PC-3 (cell line): ENCODE data around the gene TACC2. TPM values are rescaled to one million over a fixed set of nuclear protein-coding genes. Genes with fewer than 3 reads are reported as not detected.
A peak's percentile ranks its signal among the peaks of the same experiment; 100 is the strongest.

Experiments
- ATAC-seq: fragments of 200-7000 bp; cut with Tn5 transposase; 2 replicates; pipeline ENCODE4 v1.9.1; 2020; ENCODE audit warnings: mild to moderate bottlenecking, moderate library complexity
- BruUV-seq: library from RNA; stranded (reverse); fragments of 400-500 nt; replicated peaks from 2 replicates; lab custom pipeline; 2021; lab: Mats Ljungman, UMichigan
- CTCF ChIA-PET: fragments of 300-600 bp; sonication (Branson Sonifier 250); formaldehyde crosslinking; loops from one replicate; lab custom pipeline; 2022; ENCODE audit warnings: antibody characterized with exemption; lab: Charles Lee
- POLR2A ChIA-PET: fragments of 300-600 bp; sonication (Branson Sonifier 250); formaldehyde crosslinking; loops from one replicate; lab custom pipeline; 2022; ENCODE audit warnings: antibody characterized with exemption; ENCODE audit not compliant: unreplicated experiment; lab: Charles Lee
- DNase-seq: peaks from one replicate; pipeline ENCODE4 v3.0.0-alpha.2; 2015
- H2AFZ ChIP-seq: fragments of 300-600 bp; sonication (generic); 2 replicates; pipeline ENCODE4 v1.6.0; 2016; ENCODE audit warnings: antibody characterized with exemption, low read length
- H3F3A ChIP-seq: fragments of 300-600 bp; sonication (generic); one replicate; pipeline ENCODE4 v1.6.0; 2017; ENCODE audit warnings: antibody characterized with exemption, low read length, control low read depth, mild to moderate bottlenecking; ENCODE audit not compliant: unreplicated experiment
- H3K27ac ChIP-seq: fragments of 300-600 bp; sonication (generic); 2 replicates; pipeline ENCODE4 v1.5.1; 2016; ENCODE audit warnings: mild to moderate bottlenecking, low read length
- H3K27me3 ChIP-seq: fragments of 300-600 bp; sonication (generic); 2 replicates; pipeline ENCODE4 v1.6.1; 2016; ENCODE audit warnings: low read length, mixed read lengths
- H3K36me3 ChIP-seq: fragments of 300-600 bp; sonication (generic); 2 replicates; pipeline ENCODE4 v1.6.1; 2016; ENCODE audit warnings: low read depth, mixed run types, low read length, mixed read lengths
- H3K4me1 ChIP-seq: fragments of 300-600 bp; sonication (generic); 2 replicates; pipeline ENCODE4 v1.5.1; 2016; ENCODE audit warnings: low read length; ENCODE audit not compliant: insufficient read depth
- H3K4me2 ChIP-seq: fragments of 300-600 bp; sonication (generic); 2 replicates; pipeline ENCODE4 v1.6.0; 2016; ENCODE audit warnings: low read length
- H3K4me3 ChIP-seq: fragments of 300-600 bp; sonication (generic); 2 replicates; pipeline ENCODE4 v1.5.1; 2016; ENCODE audit warnings: mild to moderate bottlenecking, low read length, mixed read lengths
- H3K79me2 ChIP-seq: fragments of 300-600 bp; sonication (generic); 2 replicates; pipeline ENCODE4 v1.6.1; 2017; ENCODE audit warnings: low read length, mixed read lengths
- H3K9ac ChIP-seq: fragments of 300-600 bp; sonication (generic); 2 replicates; pipeline ENCODE4 v1.6.0; 2016; ENCODE audit warnings: mild to moderate bottlenecking, low read length
- H3K9me2 ChIP-seq: fragments of 300-600 bp; sonication (generic); replicated peaks from 2 replicates; pipeline ENCODE4 v1.6.1; 2016; ENCODE audit warnings: mixed run types, low read length, mixed read lengths
- H3K9me3 ChIP-seq: fragments of 300-600 bp; sonication (generic); 2 replicates; pipeline ENCODE4 v1.6.1; 2016; ENCODE audit warnings: low read length, mixed read lengths
- H4K20me1 ChIP-seq: fragments of 300-600 bp; sonication (generic); 2 replicates; pipeline ENCODE4 v1.6.1; 2016; ENCODE audit warnings: low read length, mixed read lengths
- CTCF ChIP-seq: fragments of 300-600 bp; sonication (generic); conservative IDR thresholded peaks from 2 replicates; pipeline ENCODE4 v1.5.1; 2017; ENCODE audit warnings: antibody characterized with exemption, low read depth, mild to moderate bottlenecking, low read length
- EZH2 ChIP-seq: fragments of 300-600 bp; sonication (generic); IDR thresholded peaks from one replicate; pipeline ENCODE4 v1.6.1; 2017; ENCODE audit warnings: antibody characterized with exemption, mild to moderate bottlenecking, low read length; ENCODE audit not compliant: unreplicated experiment
- EZH2phosphoT487 ChIP-seq: fragments of 300-600 bp; sonication (generic); IDR thresholded peaks from 2 replicates; pipeline ENCODE4 v1.6.1; 2018; ENCODE audit warnings: mild to moderate bottlenecking, antibody characterized with exemption, low read length, borderline replicate concordance
- intact Hi-C: fragments of 100-400 bp; cut with micrococcal nuclease; formaldehyde crosslinking; loops from 2 replicates; pipeline ENCODE4 v1.9.0; 2023
- total RNA-seq: library from RNA; depleted of rRNA; stranded (reverse); fragments of >200 nt; gene quantifications from 2 replicates; pipeline ENCODE4 v1.2.3, GENCODE V29; 2014

TACC2 gene
- total RNA-seq, 1 experiment from 2014 or later = 31.7 TPM

- Histone ChIP-seq H3K9ac (no peak overlapping the region), H3K4me2 (no peak overlapping the region), H2AFZ (no peak overlapping the region), H3F3A (no peaks in the 10 kb centered on the region), H3K36me3 (no peaks in the 10 kb centered on the region), H3K9me3 (no peaks in the 10 kb centered on the region), H3K9me2 (no peaks in the 10 kb centered on the region), H3K27ac (no peak overlapping the region), H3K4me1 (peaks cover 22% of the 10 kb centered on the region), H3K79me2 (peaks cover 78% of the 10 kb centered on the region), H3K4me3 (no peak overlapping the region), H3K27me3 (no peaks in the 10 kb centered on the region), H4K20me1 (peaks cover 17% of the 10 kb centered on the region; the same call in 1 of the 2 replicates)
- ChIA-PET CTCF (no interaction called here), POLR2A (no interaction called here)
- intact Hi-C loops = no loop called here
- no TSS peak for BruUV-seq
- DNase-seq (no peak), ATAC-seq (no peak)
- TF ChIP-seq CTCF (no peak), EZH2 (no peak), EZH2phosphoT487 (no peak)
Observed at GRCh38 chr10:122124808-122125207, 135.8 kb downstream of the TACC2 start.

- H4K20me1 ChIP-seq = peaks cover 18% of the 10 kb centered on the region; the same call in 1 of the 2 replicates
- H3K4me2 ChIP-seq = peak overlapping the region; percentile 75
- no peak overlapping the region for H2AFZ ChIP-seq
- no peaks in the 10 kb centered on the region for H3K27me3 ChIP-seq
- H3K9me3 ChIP-seq = no peaks in the 10 kb centered on the region
- intact Hi-C loops = loop anchor here (1.0 kb wide), 1 partner anchor 13 kb away; no protein-coding TSS in a partner anchor
- peak overlapping the region; percentile 51; the same call in 1 of the 2 replicates for H3K4me3 ChIP-seq
- H3K4me1 ChIP-seq = peaks cover 22% of the 10 kb centered on the region
- no peak for TF ChIP-seq EZH2phosphoT487
- no peak for TF ChIP-seq EZH2
- TF ChIP-seq CTCF = no peak
- peak; percentile 95 for ATAC-seq
- peak; percentile 88 for DNase-seq
- ChIA-PET POLR2A (interaction anchor here (0.6 kb wide), 1 partner anchor 85 kb away, joined by 3 read pairs; no protein-coding TSS in a partner anchor), CTCF (no interaction called here)
- H3F3A ChIP-seq = no peaks in the 10 kb centered on the region
- peak overlapping the region; percentile 53 for H3K27ac ChIP-seq
- no peaks in the 10 kb centered on the region for H3K9me2 ChIP-seq
- no peaks in the 10 kb centered on the region for H3K36me3 ChIP-seq
- H3K9ac ChIP-seq = no peak overlapping the region
- peaks cover 72% of the 10 kb centered on the region for H3K79me2 ChIP-seq
- BruUV-seq = TSS peak; percentile 7
Observed at GRCh38 chr10:122126763-122127659, 138.0 kb downstream of the TACC2 start.
